HAP-1 (cell line): ENCODE data around the gene FGF8.

Experiments
- DNase-seq, 2 experiments: peaks; one replicate each; pipeline ENCODE4 v3.0.0-alpha.2; 2016 to 2020; ENCODE audit warnings: low spot score in 2 of 2
- H3K27me3 ChIP-seq: fragments of 250-450 bp; sonication (Bioruptor Pico); 2 replicates; pipeline ENCODE4 v1.5.1; 2020; ENCODE audit warnings: low read depth, mild to moderate bottlenecking, moderate library complexity
- H3K36me3 ChIP-seq: fragments of 250-450 bp; sonication (Bioruptor Pico); replicated peaks from 2 replicates; pipeline ENCODE4 v1.5.1; 2020; ENCODE audit warnings: mild to moderate bottlenecking
- H3K4me1 ChIP-seq: fragments of 250-450 bp; sonication (Bioruptor Pico); 2 replicates; pipeline ENCODE4 v1.5.1; 2020; ENCODE audit warnings: mild to moderate bottlenecking
- H3K4me3 ChIP-seq: fragments of 250-450 bp; sonication (Bioruptor Pico); 2 replicates; pipeline ENCODE4 v1.5.1; 2020; ENCODE audit warnings: mild to moderate bottlenecking, moderate library complexity
- H3K9me3 ChIP-seq: fragments of 250-450 bp; sonication (Bioruptor Pico); 2 replicates; pipeline ENCODE4 v1.5.1; 2020; ENCODE audit warnings: mild to moderate bottlenecking, moderate library complexity
- in situ Hi-C: fragments of 300-500 bp; cut with MboI; formaldehyde crosslinking; loops from 3 replicates; pipeline ENCODE4 v1.14.3; 2020; ENCODE audit warnings: low sequenced_read_pairs, inconsistent platforms, mixed read lengths

The FGF8 gene

GRCh38 chr10:101778781-101779543 lies 3.0 kb upstream of the FGF8 start:
- H3K36me3 ChIP-seq = peaks cover 12% of the 10 kb centered on the region
- H3K4me3 ChIP-seq = no peak overlapping the region
- DNase-seq = no peak
- H3K9me3 ChIP-seq = no peaks in the 10 kb centered on the region
- in situ Hi-C loops = no loop called here
- peaks cover 21% of the 10 kb centered on the region for H3K4me1 ChIP-seq
- H3K27me3 ChIP-seq = peaks cover 12% of the 10 kb centered on the region

- peaks cover 12% of the 10 kb centered on the region for H3K36me3 ChIP-seq
- no peaks in the 10 kb centered on the region for H3K9me3 ChIP-seq
- in situ Hi-C loops = no loop called here
- DNase-seq = no peak
- H3K4me3 ChIP-seq = no peak overlapping the region
- peaks cover 21% of the 10 kb centered on the region for H3K4me1 ChIP-seq
- peaks cover 12% of the 10 kb centered on the region for H3K27me3 ChIP-seq
Measured at GRCh38 chr10:101778151-101778780, 2.4 kb upstream of the FGF8 start.

GRCh38 chr10:101777619-101778145 lies 1.8 kb upstream of the FGF8 start:
- no peaks in the 10 kb centered on the region for H3K9me3 ChIP-seq
- peaks cover 21% of the 10 kb centered on the region for H3K4me1 ChIP-seq
- peaks cover 12% of the 10 kb centered on the region for H3K27me3 ChIP-seq
- no peak for DNase-seq
- in situ Hi-C loops = no loop called here
- no peak overlapping the region for H3K4me3 ChIP-seq
- H3K36me3 ChIP-seq = peaks cover 12% of the 10 kb centered on the region

- DNase-seq = no peak
- peaks cover 12% of the 10 kb centered on the region for H3K27me3 ChIP-seq
- H3K9me3 ChIP-seq = no peaks in the 10 kb centered on the region
- peaks cover 12% of the 10 kb centered on the region for H3K36me3 ChIP-seq
- H3K4me3 ChIP-seq = no peak overlapping the region
- in situ Hi-C loops = no loop called here
- peaks cover 13% of the 10 kb centered on the region for H3K4me1 ChIP-seq
Measured at GRCh38 chr10:101776161-101776817, 375 bp upstream of the FGF8 start.

- peaks cover 3% of the 10 kb centered on the region; the same call in 1 of the 2 replicates for H3K36me3 ChIP-seq
- H3K4me3 ChIP-seq = no peak overlapping the region
- peaks cover under 1% of the 10 kb centered on the region for H3K4me1 ChIP-seq
- in situ Hi-C loops = no loop called here
- no peak for DNase-seq
- no peaks in the 10 kb centered on the region for H3K9me3 ChIP-seq
- peaks cover 12% of the 10 kb centered on the region for H3K27me3 ChIP-seq
Measured at GRCh38 chr10:101774589-101775272, 1.2 kb downstream of the FGF8 start.

GRCh38 chr10:101773923-101774588 lies 1.9 kb downstream of the FGF8 start:
- Histone ChIP-seq H3K4me1 (no peaks in the 10 kb centered on the region; the same call in 1 of the 2 replicates), H3K27me3 (peaks cover 12% of the 10 kb centered on the region), H3K4me3 (no peak overlapping the region), H3K9me3 (no peaks in the 10 kb centered on the region), H3K36me3 (0 out of 2 replicates have a peak, but pooled peaks cover 3% of the 10 kb centered on the region)
- in situ Hi-C loops = no loop called here
- no peak for DNase-seq

GRCh38 chr10:101772895-101773761 lies 2.8 kb downstream of the FGF8 start:
- in situ Hi-C loops = no loop called here
- no peak for DNase-seq
- Histone ChIP-seq H3K27me3 (peaks cover 12% of the 10 kb centered on the region), H3K4me1 (no peaks in the 10 kb centered on the region; the same call in 1 of the 2 replicates), H3K4me3 (no peak overlapping the region), H3K36me3 (0 out of 2 replicates have a peak, but pooled peaks cover 3% of the 10 kb centered on the region), H3K9me3 (no peaks in the 10 kb centered on the region)

GRCh38 chr10:101772017-101772894 lies 3.7 kb downstream of the FGF8 start:
- no peak for DNase-seq
- H3K4me3 ChIP-seq = no peak overlapping the region
- peaks cover 12% of the 10 kb centered on the region for H3K27me3 ChIP-seq
- in situ Hi-C loops = no loop called here
- H3K36me3 ChIP-seq = no peaks in the 10 kb centered on the region
- H3K4me1 ChIP-seq = no peaks in the 10 kb centered on the region; the same call in 1 of the 2 replicates
- no peaks in the 10 kb centered on the region for H3K9me3 ChIP-seq

- H3K4me3 ChIP-seq = no peak overlapping the region
- H3K9me3 ChIP-seq = no peaks in the 10 kb centered on the region
- no peaks in the 10 kb centered on the region; the same call in 1 of the 2 replicates for H3K4me1 ChIP-seq
- in situ Hi-C loops = no loop called here
- H3K36me3 ChIP-seq = no peaks in the 10 kb centered on the region
- no peak for DNase-seq
- H3K27me3 ChIP-seq = peaks cover 12% of the 10 kb centered on the region
Measured at GRCh38 chr10:101771380-101771779, 4.5 kb downstream of the FGF8 start.

GRCh38 chr10:101770331-101771215 lies 5.3 kb downstream of the FGF8 start:
- Histone ChIP-seq H3K4me1 (no peaks in the 10 kb centered on the region; the same call in 1 of the 2 replicates), H3K36me3 (no peaks in the 10 kb centered on the region), H3K4me3 (no peak overlapping the region), H3K27me3 (peaks cover 12% of the 10 kb centered on the region), H3K9me3 (no peaks in the 10 kb centered on the region)
- DNase-seq = no peak
- in situ Hi-C loops = no loop called here
